Peyer's patch (tissue), 4 donors: Measurements from ENCODE around the gene ECT2. TPM values are rescaled to one million over a fixed set of nuclear protein-coding genes. Genes with fewer than 3 reads are reported as not detected.

Experiments
- DNase-seq, 3 donors: peaks; one replicate each; pipeline ENCODE4 v3.0.0-alpha.2; 2017 to 2019
- H3K27ac ChIP-seq, 4 donors: fragments of 200-600 bp; sonication (generic); one replicate each; pipeline ENCODE4 v1.5.1; 2016 to 2019
- H3K27me3 ChIP-seq, 2 donors: fragments of 200-600 bp; sonication (generic); one replicate each; pipeline ENCODE4 v1.5.1; 2019
- H3K36me3 ChIP-seq, 3 donors: fragments of 200-600 bp; sonication (generic); one replicate each; pipeline ENCODE4 v1.5.1; 2016 to 2019
- H3K4me1 ChIP-seq, 4 donors: fragments of 200-600 bp; sonication (generic); one replicate each; pipeline ENCODE4 v1.5.1; 2016 to 2019
- H3K4me3 ChIP-seq, 4 donors: fragments of 200-600 bp; sonication (generic); 1 replicate in 3 of 4; 2 replicates in 1 of 4; pipeline ENCODE4 v1.5.1; 2016 to 2019; ENCODE audit warnings: mild to moderate bottlenecking in 1 of 4
- H3K9me3 ChIP-seq, 4 donors: fragments of 200-600 bp; sonication (generic); one replicate each; pipeline ENCODE4 v1.5.1; 2016 to 2019; ENCODE audit warnings: mild to moderate bottlenecking in 1 of 4
- POLR2A ChIP-seq, 2 donors: fragments of 450-650 bp; IDR thresholded peaks; one replicate each; pipeline ENCODE4 v1.5.1; 2017; ENCODE audit warnings: antibody characterized with exemption in 2 of 2, mild to moderate bottlenecking in 2 of 2, moderate library complexity in 2 of 2
- small RNA-seq, 2 donors: library from RNA; depleted of rRNA; stranded (forward); fragments of <200 nt; gene quantifications; one replicate each; pipeline ENCODE3, GENCODE V24; 2016
- total RNA-seq, 4 donors: library from RNA; depleted of rRNA; stranded (reverse); fragments of >200 nt; gene quantifications; one replicate each; pipeline ENCODE4 v1.1.0, GENCODE V29; 2016
- TF ChIP-seq, protein P1 (sequence below), 6 experiments: fragments of 450-650 bp in 4 of 6; fragments of 200-600 bp in 2 of 6; sonication (generic) in 1 of 6; IDR thresholded peaks; one replicate each; pipeline ENCODE4 v1.5.1; 2017 to 2019; ENCODE audit warnings: antibody characterized with exemption in 6 of 6, mild to moderate bottlenecking in 3 of 6, moderate library complexity in 1 of 6

The ECT2 gene
- total RNA-seq, 4 donors from 2014 or later = 8.9 to 11.2 (median 9.8) TPM

DNA sequence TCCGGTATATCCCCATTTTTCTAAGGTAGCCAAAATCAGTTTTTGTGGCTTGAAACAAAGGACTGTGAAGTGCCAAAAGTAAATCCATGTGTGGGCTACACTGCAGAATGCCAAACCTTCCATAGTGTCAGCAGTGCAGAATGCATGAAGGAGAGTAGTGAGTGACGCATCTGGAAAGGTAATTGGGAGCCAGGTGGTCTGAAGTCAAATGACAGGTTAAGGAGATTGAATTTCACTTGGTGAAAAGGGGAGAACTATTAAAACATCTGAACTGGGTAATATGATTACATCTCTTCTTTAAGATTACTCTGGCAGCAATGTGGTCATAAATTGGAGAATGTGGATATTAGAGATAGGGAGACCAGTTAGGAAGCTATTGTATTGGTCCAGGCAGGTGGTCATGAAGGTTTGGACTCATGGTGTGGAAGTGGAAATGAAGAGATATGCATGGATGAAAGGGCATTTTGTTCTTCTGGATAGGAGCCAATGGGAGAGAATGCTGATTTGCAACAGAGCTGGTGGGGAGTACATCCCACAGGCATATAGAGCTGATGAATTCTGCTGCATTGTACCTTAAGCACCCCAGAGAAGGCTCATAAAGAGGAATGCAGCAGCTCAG is 118.2 kb downstream of the ECT2 start:
- H3K9me3 ChIP-seq = no peaks in the 10 kb centered on the region
- no peak for TF ChIP-seq POLR2A (IDR thresholded peaks at IDR 0.05)
- TF ChIP-seq, protein P1, sequence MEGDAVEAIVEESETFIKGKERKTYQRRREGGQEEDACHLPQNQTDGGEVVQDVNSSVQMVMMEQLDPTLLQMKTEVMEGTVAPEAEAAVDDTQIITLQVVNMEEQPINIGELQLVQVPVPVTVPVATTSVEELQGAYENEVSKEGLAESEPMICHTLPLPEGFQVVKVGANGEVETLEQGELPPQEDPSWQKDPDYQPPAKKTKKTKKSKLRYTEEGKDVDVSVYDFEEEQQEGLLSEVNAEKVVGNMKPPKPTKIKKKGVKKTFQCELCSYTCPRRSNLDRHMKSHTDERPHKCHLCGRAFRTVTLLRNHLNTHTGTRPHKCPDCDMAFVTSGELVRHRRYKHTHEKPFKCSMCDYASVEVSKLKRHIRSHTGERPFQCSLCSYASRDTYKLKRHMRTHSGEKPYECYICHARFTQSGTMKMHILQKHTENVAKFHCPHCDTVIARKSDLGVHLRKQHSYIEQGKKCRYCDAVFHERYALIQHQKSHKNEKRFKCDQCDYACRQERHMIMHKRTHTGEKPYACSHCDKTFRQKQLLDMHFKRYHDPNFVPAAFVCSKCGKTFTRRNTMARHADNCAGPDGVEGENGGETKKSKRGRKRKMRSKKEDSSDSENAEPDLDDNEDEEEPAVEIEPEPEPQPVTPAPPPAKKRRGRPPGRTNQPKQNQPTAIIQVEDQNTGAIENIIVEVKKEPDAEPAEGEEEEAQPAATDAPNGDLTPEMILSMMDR (IDR thresholded peaks at IDR 0.05) = no peak
- no peak overlapping the region for H3K27ac ChIP-seq
- no peaks in the 10 kb centered on the region for H3K36me3 ChIP-seq
- H3K4me3 ChIP-seq = no peak overlapping the region
- H3K4me1 ChIP-seq = no peaks in the 10 kb centered on the region
- DNase-seq = no peak
- no peaks in the 10 kb centered on the region for H3K27me3 ChIP-seq

DNA sequence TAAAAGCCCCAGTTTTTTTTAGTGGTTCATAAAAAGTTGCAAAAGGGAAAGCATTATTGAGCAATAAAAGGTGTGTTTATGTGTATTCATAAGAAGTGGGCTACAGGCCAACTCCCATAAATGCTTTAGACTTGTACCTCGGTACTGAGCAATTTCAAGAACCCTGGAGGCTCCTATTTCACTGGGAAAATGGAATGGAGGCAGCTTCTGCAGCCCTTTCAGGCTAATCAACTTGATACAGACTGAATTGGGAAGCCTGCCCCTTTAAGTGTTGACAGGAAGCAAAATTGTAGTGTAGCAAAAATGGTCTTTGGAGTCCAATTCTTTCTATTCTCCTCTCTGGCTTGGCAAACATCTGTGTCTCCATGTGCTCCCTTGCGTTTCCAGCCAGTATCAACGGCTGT is 118.8 kb downstream of the ECT2 start:
- Histone ChIP-seq H3K4me1 (no peaks in the 10 kb centered on the region), H3K36me3 (no peaks in the 10 kb centered on the region), H3K9me3 (no peaks in the 10 kb centered on the region), H3K4me3 (no peak overlapping the region), H3K27me3 (no peaks in the 10 kb centered on the region), H3K27ac (no peak overlapping the region)
- DNase-seq = no peak
- TF ChIP-seq, protein P1 (IDR thresholded peaks at IDR 0.05) = no peak
- TF ChIP-seq POLR2A (IDR thresholded peaks at IDR 0.05) = no peak

- no peaks in the 10 kb centered on the region for H3K36me3 ChIP-seq
- H3K4me3 ChIP-seq = no peak overlapping the region
- H3K9me3 ChIP-seq = no peaks in the 10 kb centered on the region
- H3K4me1 ChIP-seq = no peaks in the 10 kb centered on the region
- H3K27me3 ChIP-seq = no peaks in the 10 kb centered on the region
- H3K27ac ChIP-seq = no peak overlapping the region
- no peak for TF ChIP-seq POLR2A (IDR thresholded peaks at IDR 0.05)
- TF ChIP-seq, protein P1 (IDR thresholded peaks at IDR 0.05) = no peak
- DNase-seq = no peak
These were observed 119.4 kb downstream of the ECT2 start for GRCh38 chr3:172869784-172870518.

Small RNAs within 50 kb of the gene (small RNA-seq; reads per million reads assigned to genes)
- 0 reads per million in 2 donors for gene AC108667.1
- 0 reads per million in 2 donors for gene RF00139
- gene RNU4-4P = 0 reads per million in 2 donors
- gene RNU6-547P = 0 reads per million in 2 donors

Other genes starting within 250 kb of the ECT2 start
- gene TNFSF10, start 227.3 kb upstream of the ECT2 start, total RNA-seq = 100 to 1,000 TPM in 3 of 4 donors, 10 to 100 TPM in 1; 52.0 to 229 (median 123) TPM
- gene NCEH1, start 39.7 kb upstream of the ECT2 start, total RNA-seq = 10 to 100 TPM in 2 of 4 donors, 1 to 10 TPM in 2; 6.6 to 15.8 (median 10.6) TPM